ENCODE measurements around the gene SMIM38.
"Not testable (repeated sequence)": the region's sequence is repeated elsewhere in the genome, so short reads cannot be mapped to it uniquely, and the experiment has no call there.

SMIM38 gene

DNA sequence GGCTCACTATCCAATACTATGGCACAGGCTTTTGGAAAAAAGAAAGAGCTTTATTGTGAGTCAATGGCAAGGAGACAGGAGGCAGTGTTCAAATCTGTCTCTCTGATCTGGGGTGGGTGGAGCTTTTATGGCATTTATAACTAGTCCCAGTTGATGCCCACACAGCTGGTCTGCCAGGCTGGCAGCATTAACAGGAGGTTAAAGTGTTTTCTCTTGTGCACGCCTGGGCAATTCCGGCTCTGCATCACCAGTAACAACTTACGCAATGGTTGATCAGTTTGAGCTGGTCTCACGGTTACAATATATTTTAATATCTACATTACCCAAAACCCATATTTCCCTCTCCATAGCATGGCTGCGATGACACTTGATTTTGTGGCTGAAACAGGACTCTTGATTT is 15.1 kb upstream of the SMIM38 start:
- H3K27ac ChIP-seq: no peak overlapping the region
- TF ChIP-seq, protein P1, sequence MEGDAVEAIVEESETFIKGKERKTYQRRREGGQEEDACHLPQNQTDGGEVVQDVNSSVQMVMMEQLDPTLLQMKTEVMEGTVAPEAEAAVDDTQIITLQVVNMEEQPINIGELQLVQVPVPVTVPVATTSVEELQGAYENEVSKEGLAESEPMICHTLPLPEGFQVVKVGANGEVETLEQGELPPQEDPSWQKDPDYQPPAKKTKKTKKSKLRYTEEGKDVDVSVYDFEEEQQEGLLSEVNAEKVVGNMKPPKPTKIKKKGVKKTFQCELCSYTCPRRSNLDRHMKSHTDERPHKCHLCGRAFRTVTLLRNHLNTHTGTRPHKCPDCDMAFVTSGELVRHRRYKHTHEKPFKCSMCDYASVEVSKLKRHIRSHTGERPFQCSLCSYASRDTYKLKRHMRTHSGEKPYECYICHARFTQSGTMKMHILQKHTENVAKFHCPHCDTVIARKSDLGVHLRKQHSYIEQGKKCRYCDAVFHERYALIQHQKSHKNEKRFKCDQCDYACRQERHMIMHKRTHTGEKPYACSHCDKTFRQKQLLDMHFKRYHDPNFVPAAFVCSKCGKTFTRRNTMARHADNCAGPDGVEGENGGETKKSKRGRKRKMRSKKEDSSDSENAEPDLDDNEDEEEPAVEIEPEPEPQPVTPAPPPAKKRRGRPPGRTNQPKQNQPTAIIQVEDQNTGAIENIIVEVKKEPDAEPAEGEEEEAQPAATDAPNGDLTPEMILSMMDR (IDR thresholded peaks at IDR 0.05): no peak
- TF ChIP-seq ZFX (IDR thresholded peaks at IDR 0.05; ENCODE audit: borderline replicate concordance): no peak

DNA sequence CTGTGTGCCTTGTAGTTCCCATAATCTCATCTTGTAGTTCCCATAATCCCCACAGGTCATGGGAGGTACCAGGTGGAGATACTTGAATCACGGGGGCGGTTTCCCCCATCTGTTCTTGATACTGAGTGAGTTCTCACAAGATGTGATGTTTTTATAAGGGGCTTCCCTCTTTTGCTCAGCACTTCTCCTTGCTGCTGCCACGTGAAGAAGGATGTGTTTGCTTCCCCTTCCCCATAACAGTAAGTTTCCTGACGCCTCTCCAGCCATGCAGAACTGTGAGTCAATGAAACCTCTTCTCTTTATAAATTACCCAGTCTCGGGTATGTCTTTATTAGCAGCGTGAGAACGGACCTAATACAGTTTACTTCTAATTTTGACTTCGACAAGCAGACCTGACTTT is 14.0 kb upstream of the SMIM38 start:
- no peak overlapping the region for H3K27ac ChIP-seq
- TF ChIP-seq ZFX (IDR thresholded peaks at IDR 0.05; ENCODE audit: borderline replicate concordance): no peak
- TF ChIP-seq, protein P1 (IDR thresholded peaks at IDR 0.05): no peak

DNA sequence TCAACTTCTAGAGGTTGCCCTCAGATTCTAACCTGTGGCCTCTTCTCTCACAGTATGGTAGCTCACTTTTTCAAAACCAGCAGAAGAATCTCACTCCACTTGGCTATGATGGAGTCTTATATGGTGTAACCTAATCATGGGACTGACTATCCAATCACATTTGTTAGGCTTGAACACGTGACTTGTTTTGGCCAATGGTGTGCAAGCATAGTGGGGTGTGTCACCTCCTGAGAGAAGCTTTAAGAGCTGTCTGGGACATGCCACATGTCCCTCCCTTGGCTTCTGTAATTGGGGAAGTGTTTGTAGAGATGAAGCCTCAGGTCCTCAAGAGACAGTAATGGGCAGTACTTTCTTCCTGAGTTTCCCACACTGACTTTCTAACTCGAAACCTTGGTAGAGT is 12.8 kb upstream of the SMIM38 start:
- no peak for TF ChIP-seq ZFX (IDR thresholded peaks at IDR 0.05; ENCODE audit: borderline replicate concordance)
- no peak overlapping the region for H3K27ac ChIP-seq

DNA sequence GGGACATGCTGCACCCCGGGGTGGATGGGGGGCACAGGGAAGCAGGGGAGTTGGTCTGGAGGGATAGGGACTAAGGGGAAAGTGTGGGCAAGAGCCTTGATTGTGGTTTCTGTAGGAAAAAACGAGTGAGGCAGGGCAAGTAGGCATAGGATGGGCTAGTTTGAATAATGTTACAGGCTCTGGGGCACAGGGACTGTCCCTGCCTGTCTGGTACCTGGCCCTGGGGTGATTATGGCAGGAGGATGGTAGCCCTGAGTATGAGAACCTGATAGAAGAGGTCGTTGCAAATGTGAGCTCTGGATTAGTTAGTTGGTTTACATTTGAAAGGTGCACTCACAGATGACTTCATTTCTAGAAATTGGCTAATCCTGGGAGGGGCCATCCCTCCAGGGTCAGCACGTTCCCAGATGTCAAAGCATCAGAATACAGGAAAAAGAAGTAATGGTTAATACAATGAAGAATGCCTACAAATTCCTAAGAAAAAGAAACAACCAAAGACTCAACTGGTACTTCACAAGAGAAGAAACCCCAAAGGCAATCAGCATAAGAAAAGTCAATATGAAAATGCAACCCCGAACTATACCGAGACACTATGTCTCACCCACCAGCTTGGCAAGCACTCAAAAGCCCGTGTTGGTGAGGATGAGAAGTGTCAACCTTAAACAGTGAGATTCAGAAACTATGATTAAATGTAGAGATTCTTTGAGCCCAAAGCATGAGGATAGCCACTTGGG is 11.3 kb upstream of the SMIM38 start:
- no peak overlapping the region for H3K27ac ChIP-seq
- TF ChIP-seq, protein P1 (IDR thresholded peaks at IDR 0.05): no peak
- TF ChIP-seq ZFX (IDR thresholded peaks at IDR 0.05; ENCODE audit: borderline replicate concordance): no peak

DNA sequence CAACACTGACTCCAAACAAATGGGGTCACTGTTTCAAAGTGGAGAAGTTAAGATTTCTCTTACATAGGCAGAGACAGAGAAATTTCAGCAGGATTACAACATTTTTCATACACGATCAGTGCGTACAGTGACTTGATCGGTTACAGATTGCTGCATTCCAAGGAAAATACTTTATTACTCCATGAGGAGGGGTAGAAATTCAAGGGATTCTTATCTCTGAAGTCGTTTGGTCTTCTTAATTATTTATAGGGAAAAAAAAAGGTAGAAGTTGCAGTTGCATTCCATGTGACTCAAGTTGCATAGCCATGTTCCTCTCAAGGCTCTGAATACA is 10.7 kb upstream of the SMIM38 start:
- H3K27ac ChIP-seq: no peak overlapping the region
- TF ChIP-seq, protein P1 (IDR thresholded peaks at IDR 0.05): no peak
- TF ChIP-seq ZFX (IDR thresholded peaks at IDR 0.05; ENCODE audit: borderline replicate concordance): no peak

DNA sequence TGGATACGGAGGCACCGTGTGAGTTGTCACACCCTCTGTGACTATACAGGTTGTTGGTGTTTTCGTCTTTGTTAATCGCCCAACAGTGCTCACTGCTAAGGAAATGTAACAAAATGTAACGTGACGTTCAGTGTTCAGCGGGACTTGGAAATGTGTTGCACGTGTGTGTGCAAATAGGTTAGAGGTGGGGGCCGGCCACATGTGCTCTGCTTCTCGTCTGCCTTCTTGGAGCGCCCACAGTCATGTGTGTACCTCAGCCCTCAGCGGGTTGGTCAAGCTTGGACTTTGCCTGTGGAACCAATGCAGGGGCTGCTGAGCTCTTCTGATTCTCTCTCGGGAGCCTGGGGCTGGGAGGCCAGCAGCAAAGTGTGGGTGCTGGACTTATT is 7.4 kb upstream of the SMIM38 start:
- TF ChIP-seq, protein P1 (IDR thresholded peaks at IDR 0.05): no peak
- TF ChIP-seq ZFX (IDR thresholded peaks at IDR 0.05; ENCODE audit: borderline replicate concordance): no peak
- no peak overlapping the region for H3K27ac ChIP-seq

DNA sequence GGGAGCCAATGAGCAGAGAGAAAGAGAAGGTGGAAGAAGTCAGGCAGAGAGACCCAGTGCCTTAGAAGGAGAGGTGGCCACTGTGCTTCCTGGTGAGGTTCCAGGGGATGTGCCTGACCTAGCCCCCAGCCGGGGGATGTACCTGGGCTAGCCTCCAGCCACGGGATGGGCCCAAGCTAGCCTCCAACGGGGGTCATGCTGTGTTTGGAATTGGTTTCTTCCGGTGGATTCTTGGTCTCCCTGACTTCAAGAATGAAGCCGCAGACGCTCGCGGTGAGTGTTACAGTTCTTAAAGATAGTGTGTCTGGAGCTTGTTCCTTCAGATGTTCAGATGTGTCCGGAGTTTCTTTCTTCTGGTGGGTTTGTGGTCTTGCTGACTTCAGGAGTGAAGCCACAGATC is 6.9 kb upstream of the SMIM38 start:
- H3K27ac ChIP-seq: no peak overlapping the region
- TF ChIP-seq, protein P1 (IDR thresholded peaks at IDR 0.05): no peak
- TF ChIP-seq ZFX (IDR thresholded peaks at IDR 0.05; ENCODE audit: borderline replicate concordance): no peak

DNA sequence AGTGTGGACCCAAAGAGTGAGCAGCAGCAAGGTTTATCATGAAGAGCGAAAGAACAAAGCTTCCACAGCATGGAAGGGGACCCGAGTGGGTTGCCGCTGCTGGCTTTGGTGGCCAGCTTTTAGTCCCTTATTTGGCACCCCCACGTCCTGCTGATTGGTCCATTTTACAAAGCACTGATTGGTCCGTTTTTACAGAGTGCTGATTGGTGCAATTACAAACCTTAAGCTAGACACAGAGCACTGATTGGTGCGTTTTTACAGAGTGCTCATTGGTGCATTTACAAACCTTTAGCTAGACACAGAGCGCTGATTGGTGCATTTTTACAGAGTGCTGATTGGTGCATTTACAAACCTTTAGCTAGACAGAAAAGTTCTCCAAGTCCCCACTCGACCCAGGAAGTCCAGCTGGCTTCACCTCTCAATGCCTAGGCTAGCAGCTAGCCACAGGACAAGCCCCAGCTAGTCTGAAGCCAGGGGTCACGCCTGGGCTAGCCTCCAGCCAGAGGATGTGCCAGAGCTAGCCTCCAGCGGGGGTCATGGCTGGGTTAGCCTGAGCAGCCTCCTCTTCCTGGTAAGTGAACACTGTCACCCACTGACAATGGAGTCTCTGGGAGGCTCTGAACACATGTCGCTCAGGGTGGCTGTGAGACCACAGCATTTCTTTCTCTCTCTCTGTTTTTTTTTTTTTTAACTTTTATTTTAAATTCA is 6.2 kb upstream of the SMIM38 start:
- H3K27ac ChIP-seq: not testable (repeated sequence)
